Measurements from ENCODE around the gene TRIM24.
"Not testable (repeated sequence)": the region's sequence is repeated elsewhere in the genome, so short reads cannot be mapped to it uniquely, and the experiment has no call there.

The TRIM24 gene

GRCh38 chr7:138521837-138522461 is 61.9 kb downstream of the TRIM24 start:
- Histone ChIP-seq H3K9ac (ENCODE audit: low read length) (no peak overlapping the region), H3K4me1 (ENCODE audit: insufficient read depth, low read length) (no peaks in the 10 kb centered on the region), H3K27me3 (ENCODE audit: control insufficient read depth in 1 of 2, insufficient read depth in 2 of 2, low read length in 2 of 2) (no peaks in the 10 kb centered on the region), H3K27ac (ENCODE audit: low read depth, low read length) (no peak overlapping the region), H3K4me3 (ENCODE audit: low read depth in 1 of 2, low read length in 2 of 2) (no peak overlapping the region), H3K9me3 (ENCODE audit: low read length) (no peaks in the 10 kb centered on the region), H3K36me3 (ENCODE audit: insufficient read depth, low read length) (peaks cover 12% of the 10 kb centered on the region)

- H3K9me3 ChIP-seq (ENCODE audit: low read length) = peaks cover 7% of the 10 kb centered on the region
- no peak overlapping the region for H3K9ac ChIP-seq (ENCODE audit: low read length)
- H3K27me3 ChIP-seq (ENCODE audit: control insufficient read depth in 1 of 2, insufficient read depth in 2 of 2, low read length in 2 of 2) = no peaks in the 10 kb centered on the region
- H3K4me3 ChIP-seq (ENCODE audit: low read depth in 1 of 2, low read length in 2 of 2) = no peak overlapping the region
- peaks cover 12% of the 10 kb centered on the region for H3K36me3 ChIP-seq (ENCODE audit: insufficient read depth, low read length)
- H3K4me1 ChIP-seq (ENCODE audit: insufficient read depth, low read length) = no peaks in the 10 kb centered on the region
- H3K27ac ChIP-seq (ENCODE audit: low read depth, low read length) = no peak overlapping the region
Measured at GRCh38 chr7:138524259-138524658, 64.2 kb downstream of the TRIM24 start.

DNA sequence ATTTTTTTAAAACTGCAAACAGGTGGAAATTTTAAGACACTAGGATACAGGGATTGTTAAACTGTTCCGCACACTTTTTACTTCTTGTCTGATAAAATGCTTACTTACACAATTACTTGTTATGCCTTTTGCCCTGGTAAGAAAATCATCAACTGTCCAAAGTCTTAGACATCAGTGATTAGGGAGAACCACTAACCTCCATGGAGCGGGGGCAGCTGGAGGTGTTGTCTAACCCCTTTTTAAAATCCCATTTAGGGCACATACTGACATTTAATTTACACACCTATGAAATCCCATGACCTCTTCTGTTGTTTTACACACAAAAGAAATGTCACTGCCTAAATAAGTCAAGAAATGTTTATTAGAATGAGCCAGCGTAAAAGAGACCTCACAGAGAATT is 65.7 kb downstream of the TRIM24 start:
- peaks cover 4% of the 10 kb centered on the region for H3K36me3 ChIP-seq (ENCODE audit: insufficient read depth, low read length)
- no peaks in the 10 kb centered on the region for H3K4me1 ChIP-seq (ENCODE audit: insufficient read depth, low read length)
- H3K27me3 ChIP-seq (ENCODE audit: control insufficient read depth in 1 of 2, insufficient read depth in 2 of 2, low read length in 2 of 2) = no peaks in the 10 kb centered on the region
- H3K27ac ChIP-seq (ENCODE audit: low read depth, low read length) = no peak overlapping the region
- H3K9me3 ChIP-seq (ENCODE audit: low read length) = peaks cover 7% of the 10 kb centered on the region
- no peak overlapping the region for H3K9ac ChIP-seq (ENCODE audit: low read length)
- no peak overlapping the region for H3K4me3 ChIP-seq (ENCODE audit: low read depth in 1 of 2, low read length in 2 of 2)

- Histone ChIP-seq H3K4me1 (ENCODE audit: insufficient read depth, low read length) (no peaks in the 10 kb centered on the region), H3K36me3 (ENCODE audit: insufficient read depth, low read length) (peaks cover 4% of the 10 kb centered on the region), H3K27me3 (ENCODE audit: control insufficient read depth in 1 of 2, insufficient read depth in 2 of 2, low read length in 2 of 2) (no peaks in the 10 kb centered on the region), H3K9ac (ENCODE audit: low read length) (no peak overlapping the region), H3K27ac (ENCODE audit: low read depth, low read length) (no peak overlapping the region), H3K9me3 (ENCODE audit: low read length) (peaks cover 7% of the 10 kb centered on the region), H3K4me3 (ENCODE audit: low read depth in 1 of 2, low read length in 2 of 2) (no peak overlapping the region)
Measured at GRCh38 chr7:138527746-138528223, 67.7 kb downstream of the TRIM24 start.

GRCh38 chr7:138536833-138537232 is 76.8 kb downstream of the TRIM24 start:
- H3K4me3 ChIP-seq (ENCODE audit: low read depth in 1 of 2, low read length in 2 of 2); H3K27ac ChIP-seq (ENCODE audit: low read depth, low read length); H3K9ac ChIP-seq (ENCODE audit: low read length); H3K36me3 ChIP-seq (ENCODE audit: insufficient read depth, low read length); H3K4me1 ChIP-seq (ENCODE audit: insufficient read depth, low read length); H3K27me3 ChIP-seq (ENCODE audit: control insufficient read depth in 1 of 2, insufficient read depth in 2 of 2, low read length in 2 of 2); H3K9me3 ChIP-seq (ENCODE audit: low read length): not testable (repeated sequence)

GRCh38 chr7:138538518-138538917 is 78.5 kb downstream of the TRIM24 start:
- no peaks in the 10 kb centered on the region for H3K4me1 ChIP-seq (ENCODE audit: insufficient read depth, low read length)
- no peak overlapping the region for H3K4me3 ChIP-seq (ENCODE audit: low read depth in 1 of 2, low read length in 2 of 2)
- no peaks in the 10 kb centered on the region for H3K9me3 ChIP-seq (ENCODE audit: low read length)
- H3K36me3 ChIP-seq (ENCODE audit: insufficient read depth, low read length) = peaks cover 5% of the 10 kb centered on the region
- no peak overlapping the region for H3K27ac ChIP-seq (ENCODE audit: low read depth, low read length)
- H3K27me3 ChIP-seq (ENCODE audit: control insufficient read depth in 1 of 2, insufficient read depth in 2 of 2, low read length in 2 of 2) = no peaks in the 10 kb centered on the region
- H3K9ac ChIP-seq (ENCODE audit: low read length) = no peak overlapping the region

DNA sequence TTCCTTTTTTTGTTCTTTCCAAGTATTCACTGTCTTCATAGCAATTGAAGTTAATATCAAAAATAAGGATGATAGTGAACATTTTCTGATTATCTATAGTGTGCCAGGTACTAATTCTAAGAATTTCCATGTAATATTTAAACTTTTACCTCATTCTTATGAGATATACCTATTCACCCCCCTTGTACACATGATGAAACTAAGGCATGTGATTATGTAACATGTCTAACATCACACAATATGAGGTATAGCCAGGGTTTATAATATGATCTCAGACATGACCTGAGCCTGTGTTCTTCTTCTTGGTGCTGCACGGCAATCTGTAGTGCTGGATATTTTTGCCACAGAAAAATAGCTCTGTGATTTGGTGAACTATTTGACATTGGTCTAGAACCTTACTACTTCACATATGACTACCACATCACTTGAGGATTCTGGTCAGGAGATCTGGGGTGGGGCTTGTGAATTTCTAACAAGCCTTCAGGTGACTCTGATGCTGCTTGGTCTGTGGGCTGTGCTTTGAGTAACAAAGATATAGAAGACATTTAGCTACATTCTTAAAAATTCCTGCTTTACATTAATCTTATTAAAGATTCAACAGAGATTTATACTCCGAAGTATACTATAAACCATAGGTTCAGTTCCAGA is 79.1 kb downstream of the TRIM24 start:
- Histone ChIP-seq H3K27ac (ENCODE audit: low read depth, low read length) (no peak overlapping the region), H3K27me3 (ENCODE audit: control insufficient read depth in 1 of 2, insufficient read depth in 2 of 2, low read length in 2 of 2) (no peaks in the 10 kb centered on the region)

DNA sequence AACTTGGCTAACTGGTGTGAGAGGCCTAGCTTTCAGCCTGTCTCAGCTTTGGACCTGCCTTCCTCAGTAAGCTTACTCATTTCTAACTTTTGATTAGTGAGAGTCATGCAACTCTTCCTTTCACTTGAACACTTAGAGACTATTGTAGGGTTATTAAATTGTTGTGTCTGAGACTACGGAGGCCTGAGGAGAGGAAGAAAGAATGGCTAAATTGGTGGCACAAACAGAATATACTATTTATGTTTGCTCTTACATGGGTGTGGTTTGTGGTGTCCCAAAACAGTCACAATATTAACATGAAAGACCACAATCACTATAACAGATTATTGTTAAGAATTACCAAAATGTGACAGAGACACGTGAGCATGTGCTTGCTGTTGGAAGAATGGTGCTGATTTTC is 82.1 kb downstream of the TRIM24 start:
- Histone ChIP-seq H3K36me3 (ENCODE audit: insufficient read depth, low read length) (peaks cover 5% of the 10 kb centered on the region), H3K9me3 (ENCODE audit: low read length) (no peaks in the 10 kb centered on the region), H3K27ac (ENCODE audit: low read depth, low read length) (no peak overlapping the region), H3K4me1 (ENCODE audit: insufficient read depth, low read length) (no peaks in the 10 kb centered on the region), H3K4me3 (ENCODE audit: low read depth in 1 of 2, low read length in 2 of 2) (no peak overlapping the region), H3K27me3 (ENCODE audit: control insufficient read depth in 1 of 2, insufficient read depth in 2 of 2, low read length in 2 of 2) (no peaks in the 10 kb centered on the region), H3K9ac (ENCODE audit: low read length) (no peak overlapping the region)

More for the DNA sequence above, 79.1 kb downstream of the TRIM24 start:
- H3K9ac ChIP-seq (ENCODE audit: low read length) = no peak overlapping the region
- no peak overlapping the region for H3K4me3 ChIP-seq (ENCODE audit: low read depth in 1 of 2, low read length in 2 of 2)
- no peaks in the 10 kb centered on the region for H3K9me3 ChIP-seq (ENCODE audit: low read length)
- H3K4me1 ChIP-seq (ENCODE audit: insufficient read depth, low read length) = no peaks in the 10 kb centered on the region
- peaks cover 5% of the 10 kb centered on the region for H3K36me3 ChIP-seq (ENCODE audit: insufficient read depth, low read length)

DNA sequence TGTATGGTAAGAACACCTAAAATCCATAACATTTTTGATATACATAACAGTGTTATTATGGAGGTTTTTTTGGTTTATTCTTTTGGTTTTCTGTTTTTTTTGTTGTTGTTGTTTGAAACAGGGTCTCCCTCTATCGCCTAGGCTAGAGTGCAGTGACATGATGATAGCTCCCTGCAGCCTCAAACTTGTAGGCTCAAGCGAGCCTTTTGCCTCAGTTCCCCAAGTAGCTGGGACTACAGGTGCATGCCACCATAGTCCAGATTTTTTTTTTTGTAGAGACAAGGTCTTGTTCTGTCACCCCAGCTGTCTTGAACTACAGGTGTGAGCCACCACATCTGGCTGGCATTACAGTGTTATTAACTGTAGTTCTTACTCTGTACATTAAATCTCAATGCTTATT is 83.7 kb downstream of the TRIM24 start:
- Histone ChIP-seq H3K27ac (ENCODE audit: low read depth, low read length) (no peak overlapping the region), H3K36me3 (ENCODE audit: insufficient read depth, low read length) (peaks cover 5% of the 10 kb centered on the region), H3K27me3 (ENCODE audit: control insufficient read depth in 1 of 2, insufficient read depth in 2 of 2, low read length in 2 of 2) (no peaks in the 10 kb centered on the region), H3K9me3 (ENCODE audit: low read length) (no peaks in the 10 kb centered on the region), H3K4me1 (ENCODE audit: insufficient read depth, low read length) (no peaks in the 10 kb centered on the region), H3K9ac (ENCODE audit: low read length) (no peak overlapping the region), H3K4me3 (ENCODE audit: low read depth in 1 of 2, low read length in 2 of 2) (no peak overlapping the region)

GRCh38 chr7:138545123-138545522 is 85.1 kb downstream of the TRIM24 start:
- no peak overlapping the region for H3K4me3 ChIP-seq (ENCODE audit: low read depth in 1 of 2, low read length in 2 of 2)
- peaks cover 5% of the 10 kb centered on the region for H3K36me3 ChIP-seq (ENCODE audit: insufficient read depth, low read length)
- no peak overlapping the region for H3K27ac ChIP-seq (ENCODE audit: low read depth, low read length)
- no peaks in the 10 kb centered on the region for H3K9me3 ChIP-seq (ENCODE audit: low read length)
- H3K9ac ChIP-seq (ENCODE audit: low read length) = no peak overlapping the region
- no peaks in the 10 kb centered on the region for H3K27me3 ChIP-seq (ENCODE audit: control insufficient read depth in 1 of 2, insufficient read depth in 2 of 2, low read length in 2 of 2)
- H3K4me1 ChIP-seq (ENCODE audit: insufficient read depth, low read length) = no peaks in the 10 kb centered on the region

- Histone ChIP-seq H3K36me3 (ENCODE audit: insufficient read depth, low read length) (peaks cover 9% of the 10 kb centered on the region), H3K9me3 (ENCODE audit: low read length) (no peaks in the 10 kb centered on the region)
Measured at GRCh38 chr7:138546064-138546619, 86.1 kb downstream of the TRIM24 start.

DNA sequence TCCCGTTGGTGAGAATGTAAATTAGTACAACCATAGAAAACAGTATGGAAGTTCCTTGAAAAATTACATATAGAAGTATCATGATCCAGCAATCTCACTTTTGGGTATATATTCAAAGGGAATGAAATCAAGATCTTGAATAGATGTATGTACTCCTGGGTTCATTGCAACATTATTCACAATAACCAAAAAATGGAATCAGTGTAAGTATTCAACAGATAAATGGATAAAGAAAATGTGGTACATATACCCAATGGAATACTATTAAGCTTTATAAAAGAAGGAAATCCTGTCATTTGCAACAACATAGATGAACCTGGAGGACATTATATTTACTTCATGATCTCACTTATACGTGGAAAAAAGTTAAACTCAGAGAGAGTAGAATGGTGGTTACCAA is 86.8 kb downstream of the TRIM24 start:
- Histone ChIP-seq H3K9ac (ENCODE audit: low read length) (no peak overlapping the region), H3K4me1 (ENCODE audit: insufficient read depth, low read length) (no peaks in the 10 kb centered on the region), H3K36me3 (ENCODE audit: insufficient read depth, low read length) (peaks cover 15% of the 10 kb centered on the region), H3K4me3 (ENCODE audit: low read depth in 1 of 2, low read length in 2 of 2) (no peak overlapping the region), H3K27ac (ENCODE audit: low read depth, low read length) (no peak overlapping the region), H3K27me3 (ENCODE audit: control insufficient read depth in 1 of 2, insufficient read depth in 2 of 2, low read length in 2 of 2) (no peaks in the 10 kb centered on the region), H3K9me3 (ENCODE audit: low read length) (no peaks in the 10 kb centered on the region)

More at GRCh38 chr7:138546064-138546619, 86.1 kb downstream of the TRIM24 start:
- H3K4me3 ChIP-seq (ENCODE audit: low read depth in 1 of 2, low read length in 2 of 2) = no peak overlapping the region
- no peaks in the 10 kb centered on the region for H3K27me3 ChIP-seq (ENCODE audit: control insufficient read depth in 1 of 2, insufficient read depth in 2 of 2, low read length in 2 of 2)
- no peaks in the 10 kb centered on the region for H3K4me1 ChIP-seq (ENCODE audit: insufficient read depth, low read length)
- H3K27ac ChIP-seq (ENCODE audit: low read depth, low read length) = no peak overlapping the region
- no peak overlapping the region for H3K9ac ChIP-seq (ENCODE audit: low read length)

Measured in muscle layer of colon (tissue), 2 donors.